Left lung (tissue), 14 donors: ENCODE data around the gene GMDS. TPM values are rescaled to one million over a fixed set of nuclear protein-coding genes. Genes with fewer than 3 reads are reported as not detected.

Experiments used
- ATAC-seq: fragments of 200-7000 bp; cut with Tn5 transposase; one replicate; pipeline ENCODE4 v1.9.1; 2020; ENCODE audit warnings: moderate library complexity
- DNase-seq, 4 donors: peaks; one replicate each; pipeline ENCODE4 v3.0.0-alpha.2; 2013 to 2020
- H3K27ac ChIP-seq, 2 donors: fragments of 200-600 bp; sonication (generic) in 1 of 2; one replicate each; pipeline versions ENCODE4 v1.5.0 to v1.8.0; 2020 to 2021
- H3K27me3 ChIP-seq, 2 donors: fragments of 200-600 bp; sonication (generic) in 1 of 2; one replicate each; pipeline versions ENCODE4 v1.5.0 to v1.8.0; 2020 to 2021
- H3K36me3 ChIP-seq, 2 donors: fragments of 200-600 bp; sonication (generic) in 1 of 2; one replicate each; pipeline versions ENCODE4 v1.5.0 to v1.8.0; 2020 to 2021
- H3K4me1 ChIP-seq, 2 donors: fragments of 200-600 bp; one replicate each; pipeline ENCODE4 v1.8.0; 2021
- H3K4me3 ChIP-seq, 2 donors: fragments of 200-600 bp; sonication (generic) in 1 of 2; one replicate each; pipeline versions ENCODE4 v1.5.0 to v1.8.0; 2020 to 2021; ENCODE audit warnings: mild to moderate bottlenecking in 1 of 2
- H3K9me3 ChIP-seq, 2 donors: fragments of 200-600 bp; sonication (generic) in 1 of 2; one replicate each; pipeline versions ENCODE4 v1.5.0 to v1.8.0; 2020 to 2021
- CTCF ChIP-seq, 2 donors: fragments of 200-600 bp; sonication (generic) in 1 of 2; IDR thresholded peaks; one replicate each; pipeline versions ENCODE4 v1.5.0 to v1.8.0; 2021; ENCODE audit warnings: antibody characterized with exemption in 2 of 2
- intact Hi-C, 2 donors: fragments of 100-400 bp; cut with DNase I; formaldehyde crosslinking; loops; one replicate each; pipeline versions ENCODE4 v1.11.2 to v1.14.2; 2022
- long read RNA-seq, 12 donors: library from polyadenylated mRNA in 2 of 12; unstranded in 2 of 12; transcript quantifications; one replicate each; pipeline ENCODE4 v2.0.0 and lab custom pipeline, GENCODE V29; 2019 to 2026
- polyA plus RNA-seq, 6 donors: library from polyadenylated mRNA; unstranded; fragments of 120-200 nt; gene quantifications; one replicate each; pipeline ENCODE4 v1.2.1, GENCODE V29; 2013; ENCODE audit not compliant: insufficient read length in 6 of 6
- total RNA-seq, 2 donors: library from RNA; stranded (reverse); fragmentation: NEBNext Ultra II Directional; extraction: Animal tissue kit (Norgen Biotek cat#: 25700); gene quantifications; one replicate each; pipeline ENCODE4 v1.2.1, GENCODE V29; 2021
- donor health status: DM: no; HTN: yes; CAD: no.
- donor health status: DM: no; HTN: no; CAD: no.

Gene GMDS
- total RNA-seq (10 to 100 TPM; 16.5 to 23.5 TPM), polyA plus RNA-seq (10 to 100 TPM; 16.5 to 25.4 (median 21.2) TPM)
- long read RNA-seq, donor 1, transcript GMDS-202 (11 exons, 1,752 nt), result major isoform, 7 of 7 reads
- long read RNA-seq, donor 1, partial matches to known transcripts, result 0 of 7 reads
- long read RNA-seq, donor 1, other reads (novel, unspliced or antisense), result 0 of 7 reads
- long read RNA-seq, donor 2, transcript GMDS-202 (11 exons, 1,752 nt), result major isoform, 7 of 7 reads
- long read RNA-seq, donor 2, partial matches to known transcripts, result 0 of 7 reads
- long read RNA-seq, donor 2, other reads (novel, unspliced or antisense), result 0 of 7 reads
- long read RNA-seq, donor 3, partial matches to known transcripts, result 0 of 4 reads
- long read RNA-seq, donor 3, other reads (novel, unspliced or antisense), result 0 of 4 reads
- long read RNA-seq, donor 4, transcript GMDS-202 (11 exons, 1,752 nt), result major isoform, 16 of 26 reads
- long read RNA-seq, donor 4, partial matches to known transcripts, result 4 of 26 reads
- long read RNA-seq, donor 4, other reads (novel, unspliced or antisense), result 6 of 26 reads
- long read RNA-seq, donor 5, transcript GMDS-202 (11 exons, 1,752 nt), result major isoform, 5 of 5 reads
- long read RNA-seq, donor 5, partial matches to known transcripts, result 0 of 5 reads
- long read RNA-seq, donor 5, other reads (novel, unspliced or antisense), result 0 of 5 reads
- long read RNA-seq, donor 6, partial matches to known transcripts, result 0 of 3 reads
- long read RNA-seq, donor 6, other reads (novel, unspliced or antisense), result 0 of 3 reads
- long read RNA-seq, donor 7, partial matches to known transcripts, result 0 of 3 reads
- long read RNA-seq, donor 7, other reads (novel, unspliced or antisense), result 0 of 3 reads
- long read RNA-seq, donor 8, transcript GMDS-202 (11 exons, 1,752 nt), result major isoform, 5 of 5 reads
- long read RNA-seq, donor 8, partial matches to known transcripts, result 0 of 5 reads
- long read RNA-seq, donor 8, other reads (novel, unspliced or antisense), result 0 of 5 reads
- long read RNA-seq, donor 9, result 0 reads
- long read RNA-seq, donor 10, transcript GMDS-202 (11 exons, 1,752 nt), result major isoform, 48 of 57 reads
- long read RNA-seq, donor 10, partial matches to known transcripts, result 2 of 57 reads
- long read RNA-seq, donor 10, other reads (novel, unspliced or antisense), result 5 of 57 reads
- long read RNA-seq, donor 11, transcript GMDS-202 (11 exons, 1,752 nt), result major isoform, 7 of 10 reads
- long read RNA-seq, donor 11, partial matches to known transcripts, result 0 of 10 reads
- long read RNA-seq, donor 11, other reads (novel, unspliced or antisense), result 0 of 10 reads
- long read RNA-seq, donor 12, partial matches to known transcripts, result 0 of 1 reads
- long read RNA-seq, donor 12, other reads (novel, unspliced or antisense), result 0 of 1 reads

GRCh38 chr6:2245103-2245876 is at the start of gene GMDS:
Gene GMDS, minus strand, starts transcription at chr6:2245605.
- Histone ChIP-seq H3K27me3 (no peaks in the 10 kb centered on the region), H3K4me3 (peak within 1 kb of the TSS; percentile 74 to 96), H3K4me1 (peaks cover 5 to 26% of the 10 kb centered on the region in 2 donors), H3K36me3 (peaks cover 0 to 16% of the 10 kb centered on the region in 2 donors), H3K27ac (peak within 1 kb of the TSS; percentile 85 to 87), H3K9me3 (no peaks in the 10 kb centered on the region)
- DNase-seq, result peak; percentile 88 to 97 (median 94)
- intact Hi-C loops, result no loop called here
- ATAC-seq, result peak; percentile 99
- peak in 1 of 2 donors; percentile 13 for TF ChIP-seq CTCF (IDR thresholded peaks at IDR 0.05)

GRCh38 chr6:2285510-2285909 is 40.1 kb upstream of the GMDS start:
- peaks cover 0 to 21% of the 10 kb centered on the region in 2 donors for H3K9me3 ChIP-seq
- H3K36me3 ChIP-seq, result peaks cover 0 to 13% of the 10 kb centered on the region in 2 donors
- TF ChIP-seq CTCF (IDR thresholded peaks at IDR 0.05), result no peak
- DNase-seq (no peak), ATAC-seq (no peak)
- intact Hi-C loops, result no loop called here
- H3K27ac ChIP-seq, result no peak overlapping the region
- no peaks in the 10 kb centered on the region for H3K27me3 ChIP-seq
- no peaks in the 10 kb centered on the region for H3K4me1 ChIP-seq
- no peak overlapping the region for H3K4me3 ChIP-seq

DNA sequence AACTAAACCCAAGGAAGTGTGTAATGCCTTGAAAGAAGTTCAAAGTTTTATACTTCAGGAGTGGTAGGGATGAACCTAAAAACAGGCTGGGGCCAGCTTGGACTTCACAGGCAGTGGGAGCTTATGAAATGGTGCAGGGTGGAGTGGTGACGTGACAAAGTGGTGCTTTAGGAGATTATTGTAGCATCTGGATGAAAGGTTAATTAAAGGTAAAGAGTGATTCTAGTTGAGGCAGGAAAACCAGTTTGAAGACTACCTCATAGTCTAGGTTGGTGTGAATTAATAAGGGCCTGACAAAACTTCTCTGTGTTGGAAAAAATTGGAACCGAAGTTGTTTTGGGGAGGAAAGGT is 30.5 kb upstream of the GMDS start:
- H3K36me3 ChIP-seq, result peaks cover 0 to 32% of the 10 kb centered on the region in 2 donors
- no peak for TF ChIP-seq CTCF (IDR thresholded peaks at IDR 0.05)
- intact Hi-C loops, result no loop called here
- H3K4me1 ChIP-seq, result no peaks in the 10 kb centered on the region
- no peak for ATAC-seq
- DNase-seq, result no peak
- no peaks in the 10 kb centered on the region for H3K27me3 ChIP-seq
- H3K9me3 ChIP-seq, result peaks cover 0 to 14% of the 10 kb centered on the region in 2 donors
- no peak overlapping the region for H3K27ac ChIP-seq
- H3K4me3 ChIP-seq, result no peak overlapping the region

DNA sequence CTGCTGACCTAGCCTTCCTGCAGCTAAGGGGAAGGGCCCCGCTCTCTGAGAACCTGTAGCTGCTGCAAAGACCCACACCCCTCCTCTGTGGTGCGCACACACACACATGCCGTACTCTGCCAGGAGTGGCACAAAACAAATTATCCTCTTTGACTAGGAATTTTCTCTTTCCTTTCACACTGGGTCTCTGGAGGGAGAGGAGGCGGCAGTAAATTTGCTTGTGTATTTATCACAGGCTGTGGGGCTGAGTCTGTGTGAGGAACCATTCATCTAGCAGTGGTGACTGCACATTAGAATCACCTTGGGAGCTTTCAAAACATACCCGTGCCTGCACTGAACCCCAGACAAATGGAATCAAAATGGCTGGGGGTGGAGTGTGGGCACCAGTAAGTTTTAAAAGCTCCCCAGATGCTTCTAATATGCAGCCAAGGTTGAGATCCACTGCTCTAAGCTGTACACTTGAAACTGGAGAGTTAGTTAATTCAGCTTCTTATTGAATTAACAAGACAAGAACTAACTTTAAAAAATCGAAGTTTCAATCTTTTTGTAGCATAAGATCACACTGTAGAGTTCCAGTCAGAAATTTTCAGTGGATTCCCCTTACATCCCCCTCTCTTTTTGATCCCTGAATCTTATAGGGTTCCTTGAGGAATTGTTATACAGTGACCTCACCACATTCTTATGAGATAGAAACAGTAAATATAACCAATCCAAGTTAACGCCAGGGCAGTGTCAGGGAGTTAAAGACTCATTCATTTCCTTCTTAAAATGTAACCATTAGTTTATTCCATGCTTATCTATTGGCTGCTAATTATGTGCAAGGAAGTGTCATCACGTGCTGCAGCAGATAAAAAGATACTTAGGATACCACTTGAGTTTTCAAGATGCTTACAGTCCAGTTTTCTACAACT is 29.8 kb upstream of the GMDS start:
- peaks cover 0 to 10% of the 10 kb centered on the region in 2 donors for H3K9me3 ChIP-seq
- no peak overlapping the region for H3K4me3 ChIP-seq
- no peaks in the 10 kb centered on the region for H3K4me1 ChIP-seq
- ATAC-seq (no peak), DNase-seq (peak in 2 of 4 donors; percentile 6 to 18)
- intact Hi-C loops, result no loop called here
- H3K27ac ChIP-seq, result no peak overlapping the region
- H3K36me3 ChIP-seq, result peaks cover 0 to 29% of the 10 kb centered on the region in 2 donors
- no peaks in the 10 kb centered on the region for H3K27me3 ChIP-seq
- TF ChIP-seq CTCF (IDR thresholded peaks at IDR 0.05), result no peak
